Fibroblast of skin of scalp (primary cell): ENCODE data around the gene RIPOR3.
"Not testable (repeated sequence)": the region's sequence is repeated elsewhere in the genome, so short reads cannot be mapped to it uniquely, and the experiment has no call there.

ENCODE experiments used
- DNase-seq: peaks from one replicate; pipeline ENCODE4 v3.0.0-alpha.2; 2013

Gene RIPOR3

DNA sequence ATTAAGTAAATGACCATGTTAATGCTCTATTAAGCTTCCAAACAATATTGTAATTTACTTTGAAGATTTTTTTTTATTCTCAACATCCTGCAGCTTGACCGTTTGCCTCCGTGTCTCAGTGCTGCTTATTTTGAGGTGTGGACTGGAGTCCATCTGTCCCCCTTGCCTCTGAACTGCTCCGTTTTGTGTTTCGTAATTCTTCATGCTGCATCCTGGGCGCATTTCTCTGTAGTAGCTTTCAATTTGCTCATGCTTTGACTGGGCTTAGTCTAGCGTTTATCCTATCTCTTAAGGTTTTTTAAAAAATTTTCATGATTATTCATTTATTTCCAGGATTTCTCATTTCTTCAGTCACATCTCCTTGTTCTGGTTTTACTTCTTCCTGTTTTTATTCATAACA, 143.4 kb downstream of the RIPOR3 start:
- DNase-seq, result no peak

DNA sequence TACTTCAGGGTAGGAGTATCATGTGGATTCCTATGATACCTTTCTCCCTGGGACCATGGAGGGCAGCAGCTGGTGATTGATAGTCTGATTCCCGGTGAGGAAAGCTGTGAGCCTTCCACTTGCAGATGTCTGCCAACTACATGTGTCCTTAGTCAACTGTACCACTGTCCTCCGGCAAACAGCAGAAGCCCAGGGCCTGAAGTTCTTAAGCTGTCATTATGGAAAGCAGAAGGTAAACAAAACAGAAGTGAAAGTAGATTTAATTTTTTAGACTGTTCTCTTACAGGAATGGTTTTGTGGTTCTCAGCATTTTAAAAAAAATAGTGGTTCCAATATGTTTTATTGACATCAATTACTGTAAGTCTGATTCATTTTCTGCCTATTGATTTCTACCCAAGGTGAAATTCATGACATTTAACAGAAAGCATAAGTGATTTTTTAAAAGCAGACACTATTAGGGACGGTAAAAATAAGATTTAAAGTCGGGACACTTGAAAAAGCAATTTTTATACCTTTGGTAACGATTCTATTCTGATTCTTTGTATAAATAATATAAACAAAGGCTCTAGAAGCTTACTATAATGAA, 144.5 kb downstream of the RIPOR3 start:
- no peak for DNase-seq

DNA sequence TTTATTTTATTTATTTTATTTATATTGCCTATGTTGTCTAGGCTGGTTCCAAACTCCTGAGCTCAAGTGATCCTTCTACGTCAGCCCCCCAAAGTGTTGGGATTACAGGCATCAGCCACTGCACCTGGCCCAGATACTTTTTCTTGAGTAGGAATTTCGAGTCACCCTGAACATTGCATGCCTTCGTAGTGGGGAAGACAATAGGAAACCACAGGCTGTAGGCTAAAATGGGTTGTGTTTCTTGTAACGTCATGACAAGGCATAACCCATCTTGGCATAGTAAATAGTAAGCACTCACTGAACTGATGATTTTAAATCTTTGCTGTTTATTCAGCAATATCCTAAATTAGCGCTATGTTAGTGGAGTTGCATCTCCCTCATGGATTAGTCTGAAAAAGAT, 146.2 kb downstream of the RIPOR3 start:
- DNase-seq, result no peak

DNA sequence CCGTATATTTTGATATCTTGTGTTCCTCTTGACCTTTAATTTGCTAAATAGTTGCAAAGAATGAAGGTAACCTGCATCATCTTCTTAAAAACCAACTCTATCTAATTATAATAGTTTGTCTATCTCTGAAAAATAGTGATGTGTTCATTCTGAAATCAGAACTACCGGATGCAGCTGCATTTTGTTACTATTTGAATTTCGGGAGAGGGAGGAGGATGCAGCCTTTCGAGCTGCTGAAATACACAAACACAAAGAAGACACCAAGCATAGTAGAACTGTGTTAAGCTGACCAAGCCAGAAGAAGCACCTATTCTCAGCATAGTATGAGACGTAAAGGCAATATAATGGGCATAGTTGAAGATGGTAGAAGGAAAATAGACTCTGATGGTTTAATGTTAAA, 148.0 kb downstream of the RIPOR3 start:
- DNase-seq, result no peak

DNA sequence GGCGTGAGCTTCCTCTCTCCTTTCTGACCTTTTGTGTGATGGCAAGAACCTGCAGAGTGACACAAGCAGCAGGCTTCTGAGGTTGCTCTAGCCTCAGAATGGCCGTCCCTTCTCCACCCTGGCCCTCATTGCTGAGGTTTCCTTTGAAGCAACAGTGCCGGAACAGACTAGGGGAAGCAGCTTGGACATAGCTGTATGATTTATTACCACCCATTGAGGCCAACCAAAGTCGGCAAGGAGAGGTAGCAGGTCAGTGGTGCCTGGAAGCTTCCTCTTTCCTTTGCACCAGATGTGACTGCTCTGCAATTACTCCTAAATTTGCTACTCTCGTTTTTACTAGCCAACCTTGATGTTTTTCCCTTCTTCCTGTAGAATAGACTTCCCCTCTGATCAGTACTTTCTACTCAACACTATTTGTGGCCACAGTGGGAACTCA, 149.7 kb downstream of the RIPOR3 start:
- DNase-seq, result no peak

DNA sequence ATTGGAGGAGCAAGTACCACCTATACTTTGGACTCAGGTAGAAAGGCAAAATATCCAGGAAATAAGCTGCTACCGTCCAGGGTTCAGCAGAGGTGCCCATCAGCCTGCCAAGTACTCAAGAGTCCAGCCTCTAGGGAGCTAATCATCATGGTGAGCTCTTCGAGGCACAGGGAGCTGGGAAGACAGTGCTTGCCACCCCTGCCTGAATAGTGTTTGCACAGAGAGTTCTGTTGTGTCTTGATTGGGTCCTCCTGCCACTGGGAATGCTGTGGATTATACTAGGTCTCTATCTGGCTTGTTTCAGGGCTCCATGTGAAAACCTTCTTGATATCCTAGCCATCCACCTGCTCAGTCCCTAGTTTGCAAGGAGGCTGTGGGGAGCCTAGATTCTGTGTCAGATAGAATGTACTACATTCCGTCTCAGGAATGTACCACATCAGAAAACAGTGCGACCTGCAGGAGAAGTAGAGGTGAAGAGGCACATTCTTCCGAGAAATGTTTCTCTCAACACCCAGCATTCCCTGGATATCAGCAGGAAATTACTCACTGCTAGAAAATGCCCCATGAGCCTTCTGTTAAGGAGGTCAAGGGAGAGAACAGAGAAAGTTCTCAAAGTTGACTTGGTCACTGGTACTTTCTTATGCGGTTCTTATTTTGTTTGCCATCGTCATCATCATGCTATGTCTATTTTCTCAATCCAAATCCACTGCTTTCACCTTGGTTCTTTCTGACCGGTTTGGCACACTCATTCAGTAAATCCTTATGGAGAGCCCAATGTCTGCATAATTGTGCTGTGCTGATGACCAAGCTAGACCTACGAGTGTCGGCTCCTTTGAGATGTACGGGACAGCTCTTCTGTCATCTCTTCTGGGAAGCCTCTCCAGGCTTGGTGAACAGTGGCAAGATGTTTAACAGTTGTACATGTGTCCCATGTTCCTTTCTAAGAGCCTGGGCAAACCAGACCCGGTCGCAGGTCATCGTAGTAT, 150.4 kb downstream of the RIPOR3 start:
- peak; percentile 66 for DNase-seq

DNA sequence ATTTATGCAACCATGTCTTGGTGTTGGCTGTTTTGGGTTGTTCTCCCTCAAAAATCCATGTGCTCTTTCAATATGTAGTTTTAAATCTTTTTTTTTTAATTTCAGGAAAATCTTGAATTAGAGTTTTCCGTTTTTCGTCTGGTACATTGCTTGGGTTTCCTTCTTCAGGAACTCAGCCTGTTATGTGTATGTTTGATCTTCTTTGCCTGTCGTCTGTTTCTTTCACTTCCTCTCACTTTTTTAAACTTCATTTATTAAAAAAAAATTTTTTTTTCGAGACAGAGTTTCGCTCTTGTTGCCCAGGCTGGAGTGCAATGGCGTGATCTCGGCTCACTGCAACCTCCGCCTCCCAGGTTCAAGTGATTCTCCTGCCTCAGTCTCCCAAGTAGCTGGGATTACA, 151.5 kb downstream of the RIPOR3 start:
- DNase-seq, result not testable (repeated sequence)

DNA sequence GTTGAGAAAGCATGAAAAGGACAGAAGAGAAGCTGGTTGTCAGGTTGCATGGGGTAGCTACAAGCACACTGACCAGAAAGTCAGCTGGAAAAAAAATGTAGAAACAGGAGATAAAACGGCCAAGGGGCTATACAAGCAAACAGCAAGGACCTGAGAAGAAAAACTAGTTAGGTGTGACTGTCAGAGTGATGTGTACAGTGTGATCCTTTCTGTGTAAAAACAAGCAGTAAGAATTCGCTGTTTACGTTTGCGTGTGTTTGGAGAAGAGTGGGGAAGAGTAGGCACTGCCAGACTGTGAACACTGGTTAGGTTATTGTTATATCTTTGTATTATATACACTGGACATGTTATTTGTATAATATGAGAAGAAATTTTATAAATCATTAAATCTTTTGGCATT, 153.1 kb downstream of the RIPOR3 start:
- DNase-seq, result no peak

- DNase-seq, result no peak
Measured at GRCh38 chr20:50537546-50538201, 153.7 kb downstream of the RIPOR3 start.

- DNase-seq, result no peak
Measured at GRCh38 chr20:50536333-50536732, 155.0 kb downstream of the RIPOR3 start.
